HG02981 (cell line): ENCODE data around the gene ADAM12.

Experiments
- ATAC-seq: cut with Tn5 transposase; IDR thresholded peaks from one replicate; pipeline ENCODE4 v1.9.1; 2021; ENCODE audit warnings: mild to moderate bottlenecking, moderate library complexity; ENCODE audit not compliant: unreplicated experiment

The ADAM12 gene

GRCh38 chr10:126324826-126325225 lies 63.5 kb downstream of the ADAM12 start:
- no peak for ATAC-seq

DNA sequence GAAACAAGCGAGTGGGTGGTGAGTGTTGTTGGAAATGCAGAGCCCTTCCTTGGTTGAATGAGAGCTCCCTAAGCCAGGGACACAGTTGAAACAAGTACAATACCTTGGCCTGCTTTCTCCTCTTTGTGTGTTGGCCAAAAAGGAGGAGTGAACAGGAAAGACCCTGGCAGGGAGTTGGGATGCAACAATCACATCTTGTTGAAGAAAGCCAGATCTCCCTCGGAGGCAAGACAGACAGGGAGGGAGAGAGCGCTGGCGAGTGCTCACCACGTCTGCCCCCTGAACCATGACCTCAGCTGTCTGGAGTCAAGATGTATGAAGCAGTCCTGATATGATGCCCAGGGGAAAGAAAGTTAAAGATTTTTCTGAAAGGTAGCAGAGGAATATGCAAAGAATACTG lies 66.8 kb downstream of the ADAM12 start:
- no peak for ATAC-seq

- ATAC-seq, result no peak
Measured at GRCh38 chr10:126317751-126318150, 70.5 kb downstream of the ADAM12 start.

GRCh38 chr10:126315494-126316177 lies 72.6 kb downstream of the ADAM12 start:
- no peak for ATAC-seq

DNA sequence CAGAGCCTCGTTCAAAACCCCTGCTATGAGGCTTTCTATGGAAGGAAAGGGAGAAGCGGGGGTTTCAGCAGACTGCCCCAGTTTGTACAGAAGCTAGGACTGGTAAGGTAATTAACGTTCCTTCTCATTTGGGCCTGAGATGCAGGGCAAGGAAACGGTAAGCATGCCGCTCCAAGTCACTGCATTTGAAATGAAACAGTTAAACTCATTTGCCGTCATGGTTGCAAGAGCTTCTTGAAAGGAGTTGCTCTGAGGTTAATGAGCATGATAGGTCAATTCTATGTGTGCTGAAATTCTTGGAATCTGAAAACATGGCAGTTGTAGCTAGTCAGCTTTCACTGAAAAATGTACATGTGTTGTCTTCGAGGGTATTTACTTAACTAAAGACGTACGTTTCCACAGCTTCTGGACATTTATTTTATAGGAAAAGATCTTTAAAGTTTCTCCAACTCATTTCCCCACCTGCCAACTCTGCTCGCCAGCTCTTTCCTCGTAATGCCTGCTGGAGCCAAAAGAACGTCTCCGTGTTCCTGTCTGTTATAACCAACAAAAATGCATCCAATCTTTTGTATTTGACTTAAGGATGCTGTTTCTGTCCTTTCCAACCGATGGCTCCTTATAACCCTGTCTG lies 73.3 kb downstream of the ADAM12 start:
- ATAC-seq, result no peak

- ATAC-seq, result no peak
Measured at GRCh38 chr10:126312167-126312566, 76.1 kb downstream of the ADAM12 start.

DNA sequence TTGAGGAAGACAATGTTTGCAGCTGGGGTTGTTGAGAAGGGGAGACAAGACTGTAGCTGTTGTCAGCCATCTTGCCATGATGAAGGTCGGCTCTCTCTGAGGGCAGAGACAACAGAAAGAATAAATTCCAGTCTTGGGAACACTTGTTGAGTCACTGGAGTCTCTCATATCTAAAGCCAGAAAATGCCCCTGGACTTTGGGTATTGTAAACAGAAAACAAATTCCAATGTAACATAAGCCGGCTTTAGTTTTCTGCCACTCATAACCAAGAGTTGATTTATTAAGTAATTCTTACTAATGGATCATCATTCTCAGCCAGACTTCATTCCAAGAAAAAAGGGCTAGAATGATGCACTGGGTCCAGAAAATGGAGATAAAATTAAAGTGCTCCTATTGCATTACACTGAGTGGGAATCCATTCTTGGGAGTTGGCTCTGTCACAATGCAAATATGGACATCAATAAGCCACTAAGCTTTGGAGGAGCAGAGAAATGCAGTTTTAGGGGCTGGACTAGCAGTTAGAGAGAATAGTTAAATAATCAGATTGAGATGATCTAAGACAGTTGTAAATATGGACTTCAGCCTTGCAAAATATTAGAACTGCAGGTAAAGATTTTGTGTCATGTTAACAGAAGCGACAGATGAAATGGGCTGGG lies 78.9 kb downstream of the ADAM12 start:
- no peak for ATAC-seq

- ATAC-seq, result no peak
Measured at GRCh38 chr10:126302826-126303665, 85.2 kb downstream of the ADAM12 start.

DNA sequence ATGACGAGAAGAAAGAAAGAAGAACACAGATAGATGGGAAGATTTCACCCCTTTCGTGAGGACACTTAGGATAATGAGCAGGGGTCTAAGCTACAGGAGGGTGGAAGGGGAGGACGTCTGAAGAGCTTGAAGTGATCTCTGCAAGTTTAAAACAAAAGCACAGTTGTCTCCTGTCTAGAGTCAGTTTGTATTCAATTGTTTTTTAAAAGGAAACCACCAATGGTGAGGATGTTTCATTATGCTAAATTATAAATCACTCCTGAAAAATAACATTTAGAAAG lies 85.9 kb downstream of the ADAM12 start:
- no peak for ATAC-seq

DNA sequence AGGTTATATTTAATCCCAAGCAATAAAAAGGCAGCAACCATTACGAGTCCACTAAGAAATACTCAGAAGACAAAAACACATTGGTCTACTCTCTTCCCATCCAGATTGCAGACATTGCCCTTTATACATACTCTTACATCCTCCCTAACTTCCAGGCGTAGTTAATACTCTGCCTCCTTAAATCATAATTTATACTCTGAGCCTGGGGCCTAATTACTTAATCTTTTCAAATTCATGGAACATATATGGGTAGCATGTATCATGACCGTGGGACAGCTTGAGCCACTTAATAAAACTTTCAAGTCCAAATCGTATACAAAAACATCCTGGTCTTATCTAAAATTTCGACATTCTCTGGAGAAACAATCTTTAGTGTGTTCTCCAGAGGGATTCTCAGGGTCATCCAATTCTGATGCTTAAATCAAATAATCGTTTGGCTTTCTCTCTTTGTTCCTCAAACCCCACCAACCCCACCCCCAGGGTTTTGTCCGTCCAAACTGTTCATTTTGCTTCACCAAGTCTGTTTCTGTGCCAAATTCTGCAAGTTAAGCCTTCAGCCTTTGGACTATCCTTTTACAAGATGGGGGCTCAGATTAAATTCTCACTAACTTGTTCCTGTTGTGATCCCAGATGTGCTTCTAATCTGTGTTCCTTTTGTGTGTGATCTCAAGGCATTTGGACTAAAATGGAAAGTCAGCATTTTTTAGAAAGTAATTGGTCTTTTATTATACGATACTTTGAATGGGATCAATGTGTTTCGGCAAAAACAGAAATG lies 86.4 kb downstream of the ADAM12 start:
- ATAC-seq, result no peak

DNA sequence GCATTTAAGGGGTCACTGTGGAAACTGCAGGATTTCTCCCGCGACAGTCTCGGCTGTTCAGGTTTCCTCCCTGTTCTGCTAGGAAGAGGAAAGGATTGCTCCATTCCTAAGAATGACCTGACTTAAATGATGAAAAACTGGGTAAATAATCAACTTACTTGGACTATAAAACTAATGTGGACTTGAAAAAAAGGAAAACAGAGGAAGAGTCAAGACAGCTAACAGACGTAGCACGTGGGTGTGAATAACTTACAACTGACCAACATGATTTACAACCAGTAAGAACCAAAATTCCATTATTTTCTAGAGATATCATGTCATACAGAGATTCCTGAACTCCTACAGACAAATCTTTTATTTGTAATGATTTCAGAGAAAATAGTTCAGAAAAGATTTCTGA lies 93.8 kb downstream of the ADAM12 start:
- ATAC-seq, result no peak

DNA sequence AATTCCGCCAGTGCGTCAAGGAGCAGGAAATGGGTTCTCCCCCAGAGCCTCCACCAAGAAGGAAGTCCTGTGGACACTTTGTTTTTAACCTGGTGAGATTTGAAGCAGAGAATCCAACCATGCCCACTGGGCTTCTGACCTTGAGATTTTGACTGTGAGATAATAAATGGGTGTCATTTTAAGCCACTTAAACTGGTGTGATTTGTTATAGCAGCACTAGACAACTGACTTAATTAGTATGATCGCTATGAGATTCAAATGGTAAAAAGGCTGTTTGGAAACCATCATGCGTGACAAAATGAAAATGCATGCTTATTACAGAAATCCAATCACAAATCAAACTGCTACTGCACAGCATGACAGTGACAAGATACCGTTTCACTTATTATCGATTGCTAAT lies 98.0 kb downstream of the ADAM12 start:
- no peak for ATAC-seq

- ATAC-seq, result no peak
Measured at GRCh38 chr10:126288547-126289493, 99.5 kb downstream of the ADAM12 start.

- no peak for ATAC-seq
Measured at GRCh38 chr10:126286256-126286780, 102.0 kb downstream of the ADAM12 start.

- ATAC-seq, result no peak
Measured at GRCh38 chr10:126283307-126283706, 105.0 kb downstream of the ADAM12 start.

DNA sequence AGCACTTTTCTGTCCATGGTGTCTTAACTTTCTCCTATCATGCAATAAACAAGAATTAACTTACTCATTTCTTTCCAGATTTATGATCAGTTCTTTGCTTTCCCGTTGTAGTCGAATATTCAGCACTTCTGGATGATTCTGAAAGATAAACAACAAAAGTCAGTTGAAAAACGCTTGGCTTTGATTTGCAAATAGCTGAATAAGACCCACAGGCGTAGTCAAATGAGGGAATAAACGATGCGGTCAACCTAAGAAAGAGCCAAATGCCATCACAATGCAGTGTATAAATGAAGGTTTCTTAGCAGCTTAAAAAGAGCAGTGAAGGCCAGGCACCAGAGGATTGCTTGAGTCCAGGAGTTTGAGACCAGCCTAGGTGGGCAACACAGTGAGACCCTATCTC lies 109.4 kb downstream of the ADAM12 start:
- ATAC-seq, result no peak

DNA sequence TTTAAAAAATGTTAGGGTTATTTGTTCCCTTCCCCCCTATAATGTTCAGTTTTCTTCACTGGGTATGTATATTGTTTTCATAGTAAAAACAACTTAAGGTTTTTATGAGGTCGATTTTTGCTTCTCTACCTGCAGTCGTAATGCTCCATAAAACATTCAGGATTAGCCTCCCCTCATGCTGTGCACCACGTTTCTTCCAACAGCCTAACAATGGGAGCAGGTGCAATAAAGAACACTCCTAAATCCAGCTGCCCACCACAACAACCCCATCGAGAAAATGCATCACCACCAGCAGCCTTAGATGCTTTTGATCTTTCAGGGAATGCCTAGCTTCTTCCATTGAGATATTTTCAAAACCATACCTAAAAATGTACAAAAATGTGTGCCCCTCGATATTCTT lies 111.1 kb downstream of the ADAM12 start:
- ATAC-seq, result no peak

DNA sequence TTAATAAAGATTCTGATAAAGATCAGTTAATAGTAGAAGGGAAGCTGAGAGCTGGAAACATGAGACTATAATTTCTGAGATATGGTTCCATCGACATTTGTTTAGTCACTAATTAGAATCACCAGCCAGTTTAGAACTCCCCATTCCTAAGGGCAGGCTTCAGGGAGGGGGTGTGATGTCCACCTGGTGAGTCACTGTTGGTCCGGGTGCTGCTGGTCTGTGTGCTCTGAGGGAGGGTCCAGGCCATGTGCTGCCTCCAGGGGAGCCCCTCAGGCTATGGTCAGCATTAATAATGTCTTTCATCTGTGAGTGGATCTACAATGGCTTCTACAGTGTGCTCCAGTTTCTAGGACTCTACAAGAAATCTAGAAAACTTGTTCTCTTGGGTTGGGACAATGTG lies 115.8 kb downstream of the ADAM12 start:
- no peak for ATAC-seq

DNA sequence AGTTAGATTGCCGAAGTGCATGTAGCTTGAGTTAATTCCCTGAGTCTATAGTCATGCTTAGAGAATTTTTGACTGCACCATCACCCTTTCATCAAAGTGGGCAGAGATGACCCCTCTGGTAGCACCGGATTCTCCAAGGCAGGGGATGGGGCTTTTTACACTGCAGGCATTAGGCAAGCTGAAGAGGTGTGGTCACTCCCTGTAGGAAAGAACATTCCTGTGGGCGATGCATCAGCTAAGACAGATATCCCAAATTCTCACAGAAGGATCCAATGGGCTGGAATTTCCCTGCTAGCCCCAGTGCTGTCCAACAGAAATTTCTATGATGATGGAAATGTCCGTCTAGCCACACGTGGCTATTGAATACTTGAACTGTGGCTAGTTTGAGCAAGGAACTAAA lies 118.2 kb downstream of the ADAM12 start:
- ATAC-seq, result no peak
